Heart left ventricle (tissue), 16 donors: Measurements from ENCODE around the gene CHP2. TPM values are rescaled to one million over a fixed set of nuclear protein-coding genes. Genes with fewer than 3 reads are reported as not detected.

Experiments
- ATAC-seq, 4 donors: fragments of 200-7000 bp; cut with Tn5 transposase; one replicate each; pipeline ENCODE4 v1.9.1; 2020 to 2022; ENCODE audit warnings: moderate library complexity in 4 of 4, mild to moderate bottlenecking in 3 of 4, moderate number of reproducible peaks in 1 of 4
- DNase-seq, 5 donors: peaks; one replicate each; pipeline ENCODE4 v3.0.0-alpha.2; 2020
- H3K27ac ChIP-seq, 12 donors: fragments of 200-600 bp; sonication (generic) in 4 of 12; one replicate each; pipeline versions ENCODE4 v1.5.0 to v1.8.0; 2016 to 2022; ENCODE audit warnings: mild to moderate bottlenecking in 2 of 12
- H3K27me3 ChIP-seq, 9 donors: fragments of 200-600 bp; sonication (generic) in 2 of 9; one replicate each; pipeline versions ENCODE4 v1.5.1 to v1.8.0; 2016 to 2022; ENCODE audit warnings: mild to moderate bottlenecking in 3 of 9
- H3K36me3 ChIP-seq, 9 donors: fragments of 200-600 bp; sonication (generic) in 2 of 9; one replicate each; pipeline versions ENCODE4 v1.5.0 to v1.8.0; 2018 to 2022; ENCODE audit warnings: mild to moderate bottlenecking in 2 of 9
- H3K4me1 ChIP-seq, 12 donors: fragments of 200-600 bp; sonication (generic) in 4 of 12; one replicate each; pipeline versions ENCODE4 v1.5.0 to v1.8.0; 2016 to 2022; ENCODE audit warnings: mild to moderate bottlenecking in 3 of 12
- H3K4me3 ChIP-seq, 12 donors: fragments of 200-600 bp; sonication (generic) in 4 of 12; one replicate each; pipeline versions ENCODE4 v1.5.0 to v1.8.0; 2017 to 2022; ENCODE audit warnings: mild to moderate bottlenecking in 9 of 12, moderate library complexity in 4 of 12
- H3K9me3 ChIP-seq, 12 donors: fragments of 200-600 bp; sonication (generic) in 4 of 12; one replicate each; pipeline versions ENCODE4 v1.5.0 to v1.8.0; 2016 to 2022; ENCODE audit warnings: mild to moderate bottlenecking in 1 of 12
- CTCF ChIP-seq, 12 donors: fragments of 200-600 bp; sonication (generic) in 4 of 12; IDR thresholded peaks; one replicate each; pipeline versions ENCODE4 v1.5.0 to v1.8.0; 2018 to 2022; ENCODE audit warnings: antibody characterized with exemption in 12 of 12, mild to moderate bottlenecking in 5 of 12
- POLR2A ChIP-seq, 2 donors: fragments of 450-650 bp; IDR thresholded peaks; one replicate each; pipeline ENCODE4 v1.6.1; 2017; ENCODE audit warnings: antibody characterized with exemption in 2 of 2, mild to moderate bottlenecking in 2 of 2, moderate library complexity in 2 of 2
- WGBS, 4 donors: extraction: QIAGEN DNeasy Blood & Tissue Kit in 2 of 4; methylation state at CpG; one replicate each; pipeline versions ENCODE4 v1.1.5 to v1.1.7; 2013 to 2018; 5-methylcytosine and 5-hydroxymethylcytosine counted together
- intact Hi-C, 10 donors: fragments of 100-400 bp; cut with DNase I; formaldehyde crosslinking; loops; one replicate each; pipeline versions ENCODE4 v1.11.1 to v1.14.2; 2022
- polyA plus RNA-seq, 2 donors: library from polyadenylated mRNA; stranded (reverse); fragments of 200-250 nt; gene quantifications; one replicate each; pipeline ENCODE4 v1.2.3, GENCODE V29; 2013
- total RNA-seq, 9 donors: library from RNA; depleted of rRNA in 2 of 9; stranded (reverse); fragments of >200 nt in 2 of 9; fragmentation: NEBNext Ultra II Directional in 3 of 9; extraction: Animal tissue kit (Norgen Biotek cat#: 25700) in 3 of 9; gene quantifications; one replicate each; pipeline versions ENCODE4 v1.1.0 to v1.2.4, GENCODE V29; 2016 to 2023
- donor health status: ischemic (EF 13 %, LVEDD 7.1; RV severe dilation, severe dysfunction).
- donor health status: healthy with polysubstance abuse.
- donor health status: DM: no; HTN: yes; CAD: no.
- donor health status: DM: no; HTN: no; CAD: no.
- donor health status: ischemic (EF 25% LVEDD 6.9; RV normal size, moderate dysfunction).
- donor health status: ischemic (EF 25% LVEDD 5.7; RV mildly dilated, moderate dysfunction).
- donor health status: healthy.
- donor health status: DM: yes; HTN: yes; CAD: no.
- donor health status: ischemic (EF 35%, LVEDD 5.7; RV mildly dilated, moderate dysfunction).
- donor health status: nonischemic (EF 11% LVEDD 7.7; RV severe dilation, severe dysfunction).
- donor health status: DM: yes; HTN: yes; CAD: no.
- donor health status: PGD.
- donor health status: ischemic (EF 29% LVEDD 5.4; RV normal size, mild dysfunction).
- donor health status: nonischemic (EF 23%, LVEDD 6.1; RV moderate dilation, normal function).

CHP2 gene
- total and polyA plus RNA-seq, 11 donors, result 0.08 TPM; not detected in 10

- DNase-seq, result no peak
- Histone ChIP-seq H3K27me3 (peaks cover 7 to 64% (median 29%) of the 10 kb centered on the region in 9 donors), H3K9me3 (peaks cover 0 to 26% (median 9%) of the 10 kb centered on the region in 12 donors), H3K36me3 (no peaks in the 10 kb centered on the region), H3K4me1 (peaks cover 0 to 5% (median 0%) of the 10 kb centered on the region in 12 donors), H3K4me3 (no peak overlapping the region), H3K27ac (no peak overlapping the region)
- 63 to 100% (median 70%) methylated on average over 2 of the region's 2 CpGs for WGBS, 4 donors
- TF ChIP-seq CTCF (IDR thresholded peaks at IDR 0.05) (no peak), POLR2A (IDR thresholded peaks at IDR 0.05) (no peak)
- intact Hi-C loops, result no loop called here
- no peak for ATAC-seq
These were observed 44.8 kb upstream of the CHP2 start for GRCh38 chr16:23710008-23710407.

- WGBS, 4 donors, result 86 to 93% (median 88%) methylated on average over 3 of the region's 3 CpGs
- DNase-seq (no peak), ATAC-seq (no peak)
- intact Hi-C loops, result no loop called here
- H3K9me3 ChIP-seq, result peaks cover 0 to 26% (median 9%) of the 10 kb centered on the region in 12 donors
- peaks cover 0 to 5% (median 0%) of the 10 kb centered on the region in 12 donors for H3K4me1 ChIP-seq
- H3K27me3 ChIP-seq, result peaks cover 7 to 67% (median 27%) of the 10 kb centered on the region in 9 donors
- TF ChIP-seq POLR2A (IDR thresholded peaks at IDR 0.05) (no peak), CTCF (IDR thresholded peaks at IDR 0.05) (no peak)
- no peaks in the 10 kb centered on the region for H3K36me3 ChIP-seq
- H3K4me3 ChIP-seq, result no peak overlapping the region
- no peak overlapping the region for H3K27ac ChIP-seq
These were observed 44.3 kb upstream of the CHP2 start for GRCh38 chr16:23710504-23710903.

GRCh38 chr16:23711785-23712184 lies 43.0 kb upstream of the CHP2 start:
- DNase-seq (no peak), ATAC-seq (no peak)
- TF ChIP-seq POLR2A (IDR thresholded peaks at IDR 0.05) (no peak), CTCF (IDR thresholded peaks at IDR 0.05) (no peak)
- Histone ChIP-seq H3K9me3 (peaks cover 0 to 26% (median 9%) of the 10 kb centered on the region in 12 donors), H3K4me3 (no peak overlapping the region), H3K36me3 (no peaks in the 10 kb centered on the region), H3K27me3 (peaks cover 7 to 64% (median 27%) of the 10 kb centered on the region in 9 donors), H3K27ac (no peak overlapping the region), H3K4me1 (peaks cover 0 to 5% (median 0%) of the 10 kb centered on the region in 12 donors)
- 57 to 78% (median 59%) methylated on average over 4 of the region's 4 CpGs for WGBS, 4 donors
- intact Hi-C loops, result no loop called here

- H3K27ac ChIP-seq, result no peak within 1 kb of the TSS
- peaks cover 7 to 63% (median 27%) of the 10 kb centered on the region in 9 donors for H3K27me3 ChIP-seq
- peaks cover 0 to 5% (median 0%) of the 10 kb centered on the region in 12 donors for H3K4me1 ChIP-seq
- intact Hi-C loops, result no loop called here
- no peak for ATAC-seq
- no peak for DNase-seq
- TF ChIP-seq CTCF (IDR thresholded peaks at IDR 0.05), result no peak
- no peak for TF ChIP-seq POLR2A (IDR thresholded peaks at IDR 0.05)
- WGBS, 4 donors, result 2 to 3% (median 2%) methylated on average over 17 to 37 of the region's 37 CpGs
- H3K9me3 ChIP-seq, result peaks cover 0 to 26% (median 9%) of the 10 kb centered on the region in 12 donors
- H3K4me3 ChIP-seq, result no peak within 1 kb of the TSS
- H3K36me3 ChIP-seq, result no peaks in the 10 kb centered on the region
These were observed 41.9 kb upstream of the CHP2 start, which contains the start of gene ERN2 for GRCh38 chr16:23712976-23713375. ERN2 (minus strand) TSS chr16:23713222; CDS start chr16:23713187, 35 bp downstream.
